A549 (cell line): Measurements from ENCODE around the gene NLRC3. TPM values are rescaled to one million over a fixed set of nuclear protein-coding genes. Genes with fewer than 3 reads are reported as not detected.
A peak's percentile ranks its signal among the peaks of the same experiment; 100 is the strongest.
"Not testable (repeated sequence)": the region's sequence is repeated elsewhere in the genome, so short reads cannot be mapped to it uniquely, and the experiment has no call there.

Experiments used
- ATAC-seq, 2 experiments: fragments of 200-7000 bp in 1 of 2; fragments of >200 bp in 1 of 2; cut with Nextera tagmentation in 1 of 2; cut with Tn5 transposase in 1 of 2; 3 replicates each; pipeline versions ENCODE4 v1.8.0 to v1.9.1; 2018 to 2020; ENCODE audit warnings: mild to moderate bottlenecking in 1 of 2, moderate library complexity in 1 of 2
- CTCF ChIA-PET: fragments of 300-600 bp; sonication (Branson Sonifier 250); formaldehyde crosslinking; extraction: SDS; loops from one replicate; lab custom pipeline; 2021; ENCODE audit warnings: antibody characterized with exemption, inconsistent platforms; lab: Yijun Ruan, JAX
- POLR2A ChIA-PET: fragments of 350-600 bp; formaldehyde crosslinking; extraction: SDS; loops from one replicate; lab custom pipeline; 2021; ENCODE audit warnings: antibody characterized with exemption, inconsistent platforms; lab: Yijun Ruan, JAX
- DNase-seq, 2 experiments: peaks; one replicate each; pipeline versions ENCODE4 v3.0.0 to v3.0.0-alpha.2; 2011 to 2016; ENCODE audit warnings: low read depth in 1 of 2, low spot score in 1 of 2
- FAIRE-seq: peaks from 2 replicates; lab custom pipeline; 2011; peaks lifted over from hg19 to GRCh38; lab: Jason Lieb, UNC
- H3K27ac ChIP-seq, 2 experiments: fragments of >200 bp; sonication (Bioruptor Twin); formaldehyde crosslinking; 3 replicates each; pipeline ENCODE4 v1.5.1; 2016 to 2017
- H3K4me1 ChIP-seq: fragments of >200 bp; sonication (Bioruptor Twin); formaldehyde crosslinking; 3 replicates; pipeline ENCODE4 v1.6.1; 2016
- H3K4me2 ChIP-seq: fragments of >200 bp; sonication (Bioruptor Twin); formaldehyde crosslinking; 3 replicates; pipeline ENCODE4 v1.6.1; 2016
- H3K4me3 ChIP-seq: fragments of >200 bp; sonication (Bioruptor Twin); formaldehyde crosslinking; 3 replicates; pipeline ENCODE4 v1.5.1; 2016
- H3K9me3 ChIP-seq: fragments of >200 bp; sonication (Bioruptor Twin); formaldehyde crosslinking; 3 replicates; pipeline ENCODE4 v1.6.1; 2016
- BHLHE40 ChIP-seq: IDR thresholded peaks from 2 replicates; pipeline ENCODE4 v1.6.1; 2012; ENCODE audit warnings: low read depth, low read length, inconsistent platforms
- CBX2 ChIP-seq: fragments of 200-600 bp; sonication (generic); IDR thresholded peaks from 2 replicates; pipeline ENCODE4 v1.6.1; 2016; ENCODE audit warnings: low read depth, mild to moderate bottlenecking, borderline replicate concordance
- CBX8 ChIP-seq: fragments of 200-600 bp; sonication (generic); IDR thresholded peaks from 2 replicates; pipeline ENCODE4 v1.6.1; 2016
- EHF ChIP-seq: fragments of 250-450 bp; sonication (Bioruptor Pico); IDR thresholded peaks from 2 replicates; pipeline ENCODE4 v1.5.0; 2020; ENCODE audit warnings: mild to moderate bottlenecking
- EP300 ChIP-seq, 2 experiments: fragments of >200 bp; sonication (Bioruptor Twin); formaldehyde crosslinking; IDR thresholded peaks; 2 replicates in 1 of 2; 3 replicates in 1 of 2; pipeline ENCODE4 v1.6.1; 2016 to 2017
- FOSL2 ChIP-seq, 2 experiments: fragments of 450-650 bp in 1 of 2; fragments of >200 bp in 1 of 2; sonication (Bioruptor Twin) in 1 of 2; formaldehyde crosslinking; IDR thresholded peaks; 2 replicates each; pipeline versions ENCODE4 v1.5.0 to v1.6.1; 2016 to 2020; ENCODE audit warnings: mild to moderate bottlenecking in 1 of 2, moderate library complexity in 1 of 2
- FOXS1 ChIP-seq: fragments of 250-450 bp; sonication (Bioruptor Pico); IDR thresholded peaks from 2 replicates; pipeline ENCODE4 v1.5.0; 2020; ENCODE audit warnings: mild to moderate bottlenecking, moderate library complexity
- HES2 ChIP-seq: fragments of >200 bp; sonication (Bioruptor Twin); formaldehyde crosslinking; IDR thresholded peaks from 2 replicates; pipeline ENCODE4 v1.6.1; 2016
- HEYL ChIP-seq: fragments of 250-450 bp; sonication (Bioruptor Pico); IDR thresholded peaks from 2 replicates; pipeline ENCODE4 v1.8.0; 2021; ENCODE audit warnings: mild to moderate bottlenecking, moderate library complexity
- HMGXB4 ChIP-seq: fragments of 250-450 bp; sonication (Bioruptor Pico); IDR thresholded peaks from 2 replicates; pipeline ENCODE4 v1.5.0; 2021; ENCODE audit warnings: mild to moderate bottlenecking, moderate library complexity, borderline replicate concordance
- HOXB5 ChIP-seq: fragments of 250-450 bp; sonication (Bioruptor Pico); IDR thresholded peaks from 2 replicates; pipeline ENCODE4 v1.5.0; 2020; ENCODE audit warnings: mild to moderate bottlenecking, moderate library complexity
- JUN ChIP-seq, 2 experiments: fragments of >200 bp; sonication (Bioruptor Twin); formaldehyde crosslinking; IDR thresholded peaks; 2 replicates in 1 of 2; 3 replicates in 1 of 2; pipeline ENCODE4 v1.6.1; 2016 to 2017
- KDM1A ChIP-seq: fragments of 200-600 bp; sonication (generic); IDR thresholded peaks from 2 replicates; pipeline ENCODE4 v1.6.1; 2016; ENCODE audit warnings: low read depth, mild to moderate bottlenecking
- KDM5A ChIP-seq: fragments of 200-600 bp; sonication (generic); IDR thresholded peaks from 2 replicates; pipeline ENCODE4 v1.6.1; 2016; ENCODE audit warnings: antibody characterized with exemption, mild to moderate bottlenecking
- MAFK ChIP-seq: fragments of 450-650 bp; IDR thresholded peaks from 2 replicates; pipeline ENCODE4 v1.6.1; 2014; ENCODE audit not compliant: partially characterized antibody
- MAX ChIP-seq: IDR thresholded peaks from 2 replicates; pipeline ENCODE4 v1.6.1; 2012
- NPAS2 ChIP-seq: fragments of 250-450 bp; sonication (Bioruptor Pico); IDR thresholded peaks from 2 replicates; pipeline ENCODE4 v1.8.0; 2022; ENCODE audit warnings: mild to moderate bottlenecking, moderate library complexity, borderline replicate concordance
- PHF8 ChIP-seq: fragments of 200-600 bp; sonication (generic); IDR thresholded peaks from 2 replicates; pipeline ENCODE4 v1.6.1; 2016; ENCODE audit warnings: low read depth, mild to moderate bottlenecking, antibody characterized with exemption, moderate library complexity, borderline replicate concordance
- POLR2A ChIP-seq: IDR thresholded peaks from 2 replicates; pipeline ENCODE4 v1.6.1; 2012; ENCODE audit warnings: mild to moderate bottlenecking, low read length
- RFX5 ChIP-seq: fragments of 450-650 bp; IDR thresholded peaks from 2 replicates; pipeline ENCODE4 v1.7.1; 2014; ENCODE audit warnings: antibody characterized with exemption, mild to moderate bottlenecking, moderate library complexity
- RNF2 ChIP-seq: fragments of 200-600 bp; sonication (generic); IDR thresholded peaks from 2 replicates; pipeline ENCODE4 v1.6.1; 2016; ENCODE audit warnings: low read depth, mild to moderate bottlenecking, antibody characterized with exemption, moderate library complexity, borderline replicate concordance
- SMC3 ChIP-seq: fragments of >200 bp; sonication (Bioruptor Twin); formaldehyde crosslinking; IDR thresholded peaks from 3 replicates; pipeline ENCODE4 v1.6.1; 2018; ENCODE audit warnings: inconsistent platforms
- SREBF2 ChIP-seq: fragments of 450-650 bp; IDR thresholded peaks from 2 replicates; pipeline ENCODE4 v1.6.1; 2014; ENCODE audit warnings: mild to moderate bottlenecking, moderate library complexity
- TP53 ChIP-seq: fragments of 250-450 bp; sonication (Bioruptor Pico); IDR thresholded peaks from 2 replicates; pipeline ENCODE4 v1.5.0; 2021; ENCODE audit warnings: mild to moderate bottlenecking, moderate library complexity
- ZC3H11A ChIP-seq: fragments of 450-650 bp; IDR thresholded peaks from 2 replicates; pipeline ENCODE4 v1.6.1; 2014; ENCODE audit warnings: antibody characterized with exemption, mild to moderate bottlenecking
- ZNF302 ChIP-seq: fragments of 250-450 bp; sonication (Bioruptor Pico); IDR thresholded peaks from 2 replicates; pipeline ENCODE4 v1.9.0; 2021; ENCODE audit warnings: inconsistent platforms, mild to moderate bottlenecking, moderate library complexity
- WGBS: methylation state at CpG from one replicate; pipeline ENCODE4 v1.1.6; 2017; ENCODE audit errors: missing lambda C conversion rate; 5-methylcytosine and 5-hydroxymethylcytosine counted together
- polyA plus RNA-seq, 4 experiments: library from polyadenylated mRNA; depleted of rRNA in 3 of 4; stranded (reverse); fragments of >200 nt; fragmentation: RNase III in 1 of 4; extraction: RNeasy Plus Mini Kit Qiagen cat#74134 plus additional on column Dnase treatment in 1 of 4; gene quantifications; 2 replicates in 3 of 4; 3 replicates in 1 of 4; pipeline ENCODE4 v1.2.3, GENCODE V29; 2011 to 2017
- TF ChIP-seq, protein P1 (sequence below): fragments of 200-600 bp; sonication (generic); IDR thresholded peaks from 2 replicates; pipeline ENCODE4 v1.6.1; 2016; ENCODE audit warnings: antibody characterized with exemption, mild to moderate bottlenecking, moderate library complexity

The NLRC3 gene
- polyA plus RNA-seq, 2 of the 4 experiments (the other 2 are of a cell fraction): 0.04 TPM; not detected in 1

GRCh38 chr16:3609895-3610697 lies 32.9 kb upstream of the NLRC3 start:
- CTCF ChIA-PET: no interaction called here
- DNase-seq: no peak
- WGBS: 91% methylated on average over 14 of the region's 14 CpGs
- H3K9me3 ChIP-seq: no peaks in the 10 kb centered on the region
- H3K27ac ChIP-seq: no peak overlapping the region; a peak in 1 of 6 replicates
- peaks cover 14% of the 10 kb centered on the region for H3K4me1 ChIP-seq
- no peak for FAIRE-seq
- H3K4me3 ChIP-seq: peak overlapping the region; percentile 90
- H3K4me2 ChIP-seq: peak overlapping the region; percentile 84
- ATAC-seq: no peak
- TF ChIP-seq SREBF2 (no peak), POLR2A (no peak), FOSL2 (IDR thresholded peaks at IDR 0.05) (no peak), FOSL2 (CRISPR knock-in tag; IDR thresholded peaks at IDR 0.05) (no peak), MAX (no peak), JUN (IDR thresholded peaks at IDR 0.05) (no peak), SMC3 (no peak), CBX8 (no peak), ZC3H11A (no peak), MAFK (no peak), NPAS2 (CRISPR knock-in tag) (no peak), RFX5 (no peak), EHF (no peak), RNF2 (no peak)
- POLR2A ChIA-PET: no interaction called here

GRCh38 chr16:3608976-3609375 lies 31.8 kb upstream of the NLRC3 start:
- ATAC-seq, H3K4me2 ChIP-seq, H3K27ac ChIP-seq, DNase-seq, CTCF ChIA-PET, FAIRE-seq, H3K4me3 ChIP-seq, H3K9me3 ChIP-seq, POLR2A ChIA-PET: not testable (repeated sequence)
- 89% methylated on average over 13 of the region's 13 CpGs for WGBS
- peaks cover 14% of the 10 kb centered on the region for H3K4me1 ChIP-seq

GRCh38 chr16:3608069-3608468 lies 30.9 kb upstream of the NLRC3 start:
- DNase-seq (no peak), ATAC-seq (no peak), FAIRE-seq (no peak)
- 84% methylated on average over 5 of the region's 5 CpGs for WGBS
- no peaks in the 10 kb centered on the region for H3K9me3 ChIP-seq
- no peak overlapping the region for H3K4me3 ChIP-seq
- ChIA-PET CTCF (interaction anchor here (0.8 kb wide), 1 partner anchor 18 kb away, joined by 3 read pairs; no protein-coding TSS in a partner anchor), POLR2A (no interaction called here)
- H3K27ac ChIP-seq: no peak overlapping the region
- H3K4me2 ChIP-seq: no peak overlapping the region
- H3K4me1 ChIP-seq: peaks cover 14% of the 10 kb centered on the region
- TF ChIP-seq EP300 (IDR thresholded peaks at IDR 0.05) (no peak), SMC3 (no peak), CBX2 (no peak), HOXB5 (no peak), FOXS1 (CRISPR knock-in tag) (no peak), HES2 (no peak)

DNA sequence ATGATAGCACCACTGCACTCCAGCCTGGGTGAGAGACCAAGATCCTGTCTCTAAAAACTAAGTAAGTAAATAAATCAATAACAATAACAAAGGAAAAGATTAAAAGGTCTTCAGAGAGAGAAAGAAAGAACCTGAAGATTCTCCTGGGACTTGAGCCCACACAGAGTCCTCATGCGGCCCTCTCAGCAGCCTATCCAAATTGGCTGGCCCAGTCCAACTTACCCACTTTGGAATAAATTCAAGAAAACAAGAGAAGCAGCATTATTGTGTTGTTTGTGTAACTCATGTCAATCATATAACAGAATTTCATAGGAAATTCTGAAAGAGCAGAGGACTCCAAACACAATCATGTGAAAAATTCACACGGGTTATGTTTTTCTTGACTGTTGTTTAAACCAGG lies 30.4 kb upstream of the NLRC3 start:
- no peak for FAIRE-seq
- TF ChIP-seq HMGXB4 (CRISPR knock-in tag): no peak
- TF ChIP-seq KDM5A: no peak
- TF ChIP-seq, protein P1, sequence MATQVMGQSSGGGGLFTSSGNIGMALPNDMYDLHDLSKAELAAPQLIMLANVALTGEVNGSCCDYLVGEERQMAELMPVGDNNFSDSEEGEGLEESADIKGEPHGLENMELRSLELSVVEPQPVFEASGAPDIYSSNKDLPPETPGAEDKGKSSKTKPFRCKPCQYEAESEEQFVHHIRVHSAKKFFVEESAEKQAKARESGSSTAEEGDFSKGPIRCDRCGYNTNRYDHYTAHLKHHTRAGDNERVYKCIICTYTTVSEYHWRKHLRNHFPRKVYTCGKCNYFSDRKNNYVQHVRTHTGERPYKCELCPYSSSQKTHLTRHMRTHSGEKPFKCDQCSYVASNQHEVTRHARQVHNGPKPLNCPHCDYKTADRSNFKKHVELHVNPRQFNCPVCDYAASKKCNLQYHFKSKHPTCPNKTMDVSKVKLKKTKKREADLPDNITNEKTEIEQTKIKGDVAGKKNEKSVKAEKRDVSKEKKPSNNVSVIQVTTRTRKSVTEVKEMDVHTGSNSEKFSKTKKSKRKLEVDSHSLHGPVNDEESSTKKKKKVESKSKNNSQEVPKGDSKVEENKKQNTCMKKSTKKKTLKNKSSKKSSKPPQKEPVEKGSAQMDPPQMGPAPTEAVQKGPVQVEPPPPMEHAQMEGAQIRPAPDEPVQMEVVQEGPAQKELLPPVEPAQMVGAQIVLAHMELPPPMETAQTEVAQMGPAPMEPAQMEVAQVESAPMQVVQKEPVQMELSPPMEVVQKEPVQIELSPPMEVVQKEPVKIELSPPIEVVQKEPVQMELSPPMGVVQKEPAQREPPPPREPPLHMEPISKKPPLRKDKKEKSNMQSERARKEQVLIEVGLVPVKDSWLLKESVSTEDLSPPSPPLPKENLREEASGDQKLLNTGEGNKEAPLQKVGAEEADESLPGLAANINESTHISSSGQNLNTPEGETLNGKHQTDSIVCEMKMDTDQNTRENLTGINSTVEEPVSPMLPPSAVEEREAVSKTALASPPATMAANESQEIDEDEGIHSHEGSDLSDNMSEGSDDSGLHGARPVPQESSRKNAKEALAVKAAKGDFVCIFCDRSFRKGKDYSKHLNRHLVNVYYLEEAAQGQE: no peak
- no peak for TF ChIP-seq HEYL (CRISPR knock-in tag)
- TF ChIP-seq BHLHE40: no peak
- TF ChIP-seq TP53: no peak
- no peak for TF ChIP-seq ZNF302 (CRISPR knock-in tag)
- TF ChIP-seq KDM1A: no peak
- TF ChIP-seq PHF8: no peak
- TF ChIP-seq SREBF2: no peak

More for the DNA sequence above, 30.4 kb upstream of the NLRC3 start:
- CTCF ChIA-PET: interaction anchor here (0.8 kb wide), 1 partner anchor 18 kb away, joined by 3 read pairs; no protein-coding TSS in a partner anchor
- DNase-seq: no peak
- POLR2A ChIA-PET: no interaction called here
- Histone ChIP-seq H3K4me2 (no peak overlapping the region), H3K27ac (no peak overlapping the region), H3K4me1 (peaks cover 9% of the 10 kb centered on the region), H3K4me3 (no peak overlapping the region), H3K9me3 (no peaks in the 10 kb centered on the region)
- WGBS: 94% methylated on average over 2 of the region's 2 CpGs
- ATAC-seq: no peak
